Ecto neural progenitor cell (in vitro differentiated cells): ENCODE measurements around the gene C17orf100.
"Not testable (repeated sequence)": the region's sequence is repeated elsewhere in the genome, so short reads cannot be mapped to it uniquely, and the experiment has no call there.

Experiments
- DNase-seq: peaks from one replicate; pipeline ENCODE4 v3.0.0-alpha.2; 2018; ENCODE audit warnings: low spot score

C17orf100 gene

DNA sequence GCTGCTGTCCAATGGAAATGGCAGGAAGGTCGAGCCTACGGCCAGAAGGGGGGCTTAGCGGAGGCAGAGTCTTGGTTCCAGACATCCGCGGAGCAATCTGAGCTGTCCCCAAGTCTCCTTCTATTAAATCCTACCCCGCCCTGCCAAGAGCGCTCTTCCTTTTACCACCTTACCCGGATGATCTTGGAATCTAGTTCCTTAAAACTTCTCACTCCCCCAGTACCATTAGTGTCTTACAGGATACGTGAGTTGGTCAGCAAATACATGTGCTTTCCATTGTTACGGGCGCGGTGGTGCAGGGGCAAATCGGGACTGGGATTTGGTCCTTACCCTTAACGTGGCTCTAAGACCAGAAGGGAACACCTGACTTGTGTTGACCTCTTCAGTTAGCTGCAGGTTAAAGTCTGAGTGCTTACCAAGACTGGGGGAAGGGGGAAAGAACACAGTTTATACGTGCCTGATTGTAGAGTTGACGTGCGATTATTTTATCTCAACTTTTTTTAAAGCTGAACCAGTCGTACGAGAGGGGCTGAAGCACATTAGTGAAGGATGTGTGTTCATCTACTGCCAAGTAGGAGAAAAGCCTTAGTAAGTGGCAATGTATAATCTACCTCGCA, 10.2 kb upstream of the C17orf100 start:
- no peak for DNase-seq

DNA sequence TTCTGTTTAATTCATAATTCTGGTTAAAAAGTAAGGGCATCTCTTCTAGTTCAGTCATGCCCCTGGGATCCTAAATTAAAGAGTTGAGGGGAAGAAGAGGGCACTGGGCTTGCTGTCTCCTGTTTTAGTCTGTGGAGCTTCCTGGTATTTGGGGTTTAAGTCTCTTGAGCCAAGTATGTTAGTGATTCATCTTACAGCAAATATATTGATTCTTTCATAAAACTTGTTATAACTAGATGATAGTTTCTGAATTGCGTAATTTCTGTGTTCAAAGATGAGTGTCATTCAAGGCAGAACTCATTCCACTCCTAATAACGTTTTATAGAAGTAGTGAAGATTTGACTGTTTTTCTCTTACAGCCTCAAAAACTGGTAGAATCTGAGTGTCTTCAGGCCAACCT, 9.0 kb upstream of the C17orf100 start:
- DNase-seq: no peak

- DNase-seq: no peak
These were observed 8.0 kb upstream of the C17orf100 start for GRCh38 chr17:6643451-6644125.

GRCh38 chr17:6648181-6648580, 3.4 kb upstream of the C17orf100 start:
- no peak for DNase-seq

DNA sequence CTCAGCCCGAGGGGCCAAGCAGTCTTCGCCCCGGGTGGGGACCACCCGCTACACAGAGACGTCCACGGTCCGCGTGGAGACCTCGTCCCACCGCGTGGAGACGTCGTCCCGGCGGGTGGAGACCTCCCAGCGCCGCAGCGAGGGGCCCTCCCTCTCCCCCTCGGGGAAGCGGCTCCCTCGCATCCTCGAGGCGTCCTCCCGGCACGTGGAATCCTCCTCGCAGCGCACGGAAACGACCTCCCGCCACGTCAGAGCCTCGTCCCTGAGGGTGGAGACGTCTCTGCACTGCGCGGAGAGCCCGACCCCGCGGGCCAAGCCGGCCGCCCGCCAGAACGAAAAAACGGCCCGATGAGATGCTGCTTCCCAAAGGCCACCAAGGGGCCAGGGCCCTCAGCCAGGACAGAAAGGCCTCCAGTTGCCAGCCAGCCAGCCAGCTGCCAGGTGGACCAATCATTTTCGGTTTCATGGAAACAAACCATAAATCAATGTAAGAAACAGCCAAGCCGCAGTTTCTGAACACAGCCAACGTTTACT, 424 bp downstream of the C17orf100 start:
- no peak for DNase-seq

DNA sequence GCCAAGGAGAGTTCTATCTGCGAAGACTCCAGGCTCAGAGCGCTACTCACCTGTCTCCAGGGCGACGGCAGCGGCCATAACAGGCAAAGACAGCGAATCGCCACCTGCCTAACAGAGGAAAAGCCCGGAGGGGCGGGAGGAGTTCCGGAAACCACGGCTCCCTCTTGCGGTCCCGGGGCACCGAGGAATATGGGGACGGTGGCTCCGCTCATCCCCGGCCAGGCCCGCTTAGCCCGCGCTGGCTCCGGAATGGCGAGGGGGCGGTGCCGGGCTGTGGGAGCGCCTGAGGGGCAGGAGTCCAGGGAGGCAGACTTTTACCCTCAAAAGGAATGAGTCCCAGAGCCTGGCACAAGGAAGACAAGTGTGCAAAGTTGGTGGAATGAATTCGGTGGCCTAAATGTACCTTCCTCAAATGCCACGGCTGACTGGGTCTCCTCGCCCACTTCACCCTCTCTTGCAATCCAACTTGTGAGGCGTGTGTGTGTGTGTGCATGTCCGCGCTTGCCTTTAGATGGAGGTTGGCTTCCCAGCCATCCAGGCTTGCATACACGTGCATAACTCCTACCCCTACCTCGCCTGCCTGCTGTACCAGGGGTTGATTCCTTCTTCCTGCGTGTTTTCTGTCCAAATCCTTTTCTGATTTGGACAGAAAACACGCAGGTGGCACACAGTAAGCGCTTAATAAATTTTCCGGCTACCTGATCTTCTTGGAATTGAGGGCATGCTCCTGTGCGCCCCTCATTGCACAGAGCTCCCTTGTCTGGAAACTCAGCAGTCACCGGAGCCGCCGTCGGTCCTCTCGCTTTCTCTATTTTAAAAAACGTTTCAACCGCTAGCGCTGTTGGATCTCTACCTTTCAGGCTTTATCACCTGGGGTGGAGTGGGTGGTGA, 3.5 kb downstream of the C17orf100 start:
- DNase-seq: peak; percentile 81

DNA sequence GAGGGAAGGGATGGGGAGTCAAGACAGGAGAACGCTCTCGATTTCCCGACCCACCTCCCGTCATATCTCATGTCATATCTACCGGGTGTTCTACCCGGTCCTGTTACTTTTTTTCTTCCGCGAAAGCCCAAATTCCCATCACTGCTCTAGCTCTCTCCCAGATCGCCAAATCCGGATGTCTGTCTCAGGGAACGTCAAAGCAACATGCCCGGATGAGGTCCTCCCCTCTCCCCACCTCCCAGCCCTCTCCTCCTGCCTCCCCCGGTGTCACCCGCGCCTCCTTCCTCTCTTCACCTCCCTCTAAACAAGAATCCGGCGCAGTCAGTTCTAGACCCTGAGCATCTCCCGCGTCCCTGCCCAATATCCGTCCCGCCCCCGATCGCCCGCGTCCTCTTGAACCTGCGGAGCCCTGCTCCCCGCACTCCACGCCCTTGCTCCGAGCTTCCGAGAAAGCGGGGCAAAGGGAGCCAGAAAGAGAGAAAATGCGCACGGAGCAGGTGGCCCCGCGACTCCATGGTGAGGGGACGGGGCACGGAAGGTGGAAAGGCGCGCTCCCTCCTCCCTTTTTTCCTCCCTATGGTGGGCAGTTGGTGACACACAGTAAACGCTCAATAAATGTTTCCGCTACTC, 4.3 kb downstream of the C17orf100 start:
- not testable (repeated sequence) for DNase-seq

GRCh38 chr17:6656797-6657632, 5.5 kb downstream of the C17orf100 start:
- not testable (repeated sequence) for DNase-seq

DNA sequence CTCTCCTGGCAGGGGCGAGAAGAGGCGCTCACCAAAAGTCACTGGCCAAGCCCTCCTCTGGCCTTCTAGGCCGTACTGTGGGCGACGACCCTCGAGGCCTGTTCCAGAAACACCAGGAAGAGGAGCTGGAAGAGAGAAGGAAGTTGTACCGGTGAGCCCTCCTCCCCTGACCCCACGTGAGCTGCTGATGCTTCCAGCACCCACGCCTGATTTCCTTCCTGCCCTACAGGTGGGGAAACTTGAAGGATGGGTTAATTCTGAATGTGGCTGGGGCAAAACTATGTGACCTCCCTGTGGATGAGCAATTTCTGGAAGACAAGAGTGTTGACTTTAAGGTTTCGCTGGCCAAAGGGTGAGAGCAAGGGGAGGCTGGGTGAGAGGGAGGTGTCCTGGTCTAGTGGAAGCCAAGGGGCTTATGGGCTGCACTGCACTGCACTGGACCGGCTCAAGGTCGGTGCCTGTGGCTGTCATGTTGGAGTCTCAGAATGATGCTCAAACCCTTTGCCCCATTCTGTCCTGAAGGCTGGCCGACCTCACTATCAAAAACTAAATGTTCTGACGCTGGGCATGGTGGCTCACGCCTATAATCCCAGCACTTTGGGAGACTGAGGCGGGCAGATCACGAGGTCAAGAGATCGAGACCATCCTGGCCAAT, 6.2 kb downstream of the C17orf100 start:
- no peak for DNase-seq

DNA sequence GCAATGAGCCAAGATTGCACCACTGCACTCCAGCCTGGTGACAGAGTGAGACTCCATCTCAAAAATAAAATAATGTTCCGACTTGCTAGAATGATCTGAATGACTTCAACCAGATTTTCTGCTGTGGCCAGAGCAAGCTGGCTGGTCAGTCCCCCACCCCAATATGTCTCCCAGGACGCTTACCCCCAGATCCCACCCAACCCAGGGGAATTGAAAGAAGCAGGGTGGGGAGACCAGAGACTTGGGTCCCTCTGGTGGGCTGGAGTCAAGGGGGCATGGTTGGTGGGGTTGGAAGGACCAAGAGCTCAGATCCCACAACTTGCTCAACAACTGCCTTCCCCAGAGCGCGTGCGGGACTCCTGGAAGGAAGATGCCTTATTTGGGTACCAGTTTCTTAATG, 6.8 kb downstream of the C17orf100 start:
- DNase-seq: peak; percentile 12

- DNase-seq: no peak
These were observed 8.5 kb downstream of the C17orf100 start for GRCh38 chr17:6660101-6660500.

DNA sequence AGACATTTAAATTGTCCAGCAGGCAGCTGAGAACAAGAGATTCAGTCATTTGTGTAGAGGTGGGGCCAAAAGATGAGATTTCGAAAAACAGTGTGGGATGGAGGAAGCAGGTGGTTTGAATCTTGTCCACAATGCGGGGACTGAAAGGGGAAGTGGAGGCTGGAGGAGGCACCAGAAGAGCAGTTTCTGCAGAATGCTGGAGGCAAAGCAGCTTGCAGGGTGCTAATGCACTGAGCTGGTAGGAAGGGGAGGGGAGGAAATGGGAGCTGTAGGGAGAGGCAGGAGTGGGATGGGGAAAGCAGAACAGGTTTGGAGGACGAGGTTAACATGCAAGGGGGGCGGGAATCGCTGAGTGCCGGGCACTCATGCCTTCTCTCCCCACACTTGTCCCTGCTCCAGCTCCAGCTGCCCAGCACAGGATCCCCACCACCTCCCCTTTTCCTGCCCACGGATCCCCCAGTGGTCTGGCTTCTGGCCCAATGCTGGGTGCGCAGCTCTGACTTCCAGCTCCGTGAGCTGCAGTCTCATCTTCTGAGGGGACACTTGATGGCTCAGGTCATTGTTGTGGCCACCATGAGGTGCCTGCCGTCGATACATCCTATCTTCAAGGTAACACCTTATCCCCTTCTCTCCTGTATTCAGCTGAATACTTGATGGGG, 9.4 kb downstream of the C17orf100 start:
- DNase-seq: no peak

DNA sequence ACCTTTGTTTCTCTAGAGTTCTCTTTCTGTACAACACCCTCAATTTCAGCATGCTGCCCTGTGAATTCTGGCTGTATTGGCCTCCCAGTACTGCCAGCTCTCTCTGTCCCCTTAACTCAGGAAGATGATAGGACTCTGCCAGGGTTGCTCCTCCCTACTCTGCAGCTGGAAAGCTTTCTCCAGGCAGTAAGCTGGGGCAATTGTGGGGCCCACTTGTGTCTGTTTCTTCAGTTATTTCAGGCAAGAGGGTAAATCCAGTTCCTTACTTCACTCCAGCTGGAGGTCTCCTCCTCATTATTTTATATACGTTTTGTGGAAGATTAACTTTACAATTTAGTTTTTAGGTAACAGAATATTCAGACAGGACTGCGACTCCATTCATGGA, 9.9 kb downstream of the C17orf100 start:
- DNase-seq: no peak

- DNase-seq: not testable (repeated sequence)
These were observed 11.6 kb downstream of the C17orf100 start for GRCh38 chr17:6663200-6663599.

GRCh38 chr17:6666077-6666521, 14.5 kb downstream of the C17orf100 start:
- DNase-seq: peak; percentile 88

- no peak for DNase-seq
These were observed 15.0 kb downstream of the C17orf100 start for GRCh38 chr17:6666557-6666956.

- DNase-seq: no peak
These were observed 16.0 kb downstream of the C17orf100 start for GRCh38 chr17:6667516-6667915.

GRCh38 chr17:6668219-6668618, 16.7 kb downstream of the C17orf100 start:
- DNase-seq: no peak

DNA sequence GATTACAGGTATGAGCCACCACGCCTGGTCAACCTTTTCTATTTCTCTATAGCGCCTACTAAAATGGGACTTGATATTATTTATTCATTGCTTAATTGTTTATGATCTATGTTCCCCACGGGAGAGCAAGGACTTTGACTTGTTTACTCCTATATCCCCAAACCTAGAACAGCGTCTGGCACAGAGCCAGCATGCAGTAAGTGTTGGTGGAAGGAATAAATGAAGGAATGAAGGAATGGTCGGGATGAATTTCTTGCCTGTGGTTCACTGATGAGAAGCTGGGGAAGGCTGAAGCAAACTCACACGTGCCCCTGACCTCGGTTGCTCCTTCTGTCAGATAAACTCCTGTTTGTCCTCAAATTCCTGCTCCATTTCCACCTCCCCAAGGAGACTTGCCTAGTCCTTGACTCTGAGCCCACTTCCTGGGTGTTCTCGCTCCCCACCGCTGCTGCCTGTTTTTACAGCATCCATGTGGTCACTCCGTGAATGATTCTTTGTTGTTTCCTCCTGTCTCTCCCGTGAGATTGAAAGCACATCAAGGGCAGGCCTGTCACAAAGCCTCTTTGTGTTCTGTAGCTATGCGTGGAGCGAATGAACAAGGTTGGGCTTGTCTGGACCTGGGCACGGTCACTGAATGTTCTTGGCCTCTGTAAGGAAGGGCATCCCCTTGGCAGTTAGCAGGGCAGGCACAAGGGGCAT, 17.3 kb downstream of the C17orf100 start:
- no peak for DNase-seq
